Upper lobe of left lung (tissue), 6 donors: ENCODE data around the gene PON3. TPM values are rescaled to one million over a fixed set of nuclear protein-coding genes. Genes with fewer than 3 reads are reported as not detected.

Experiments
- ATAC-seq, 2 donors: fragments of 200-7000 bp; cut with Tn5 transposase; one replicate each; pipeline ENCODE4 v1.9.1; 2022; ENCODE audit warnings: mild to moderate bottlenecking in 2 of 2, moderate library complexity in 2 of 2; ENCODE audit not compliant: low FRiP score in 2 of 2
- DNase-seq, 2 donors: peaks; one replicate each; pipeline ENCODE4 v3.0.0-alpha.2; 2019 to 2020
- H3K27ac ChIP-seq, 4 donors: fragments of 200-600 bp; sonication (generic); one replicate each; pipeline ENCODE4 v1.5.1; 2016 to 2019
- H3K27me3 ChIP-seq, 4 donors: fragments of 200-600 bp; sonication (generic); one replicate each; pipeline ENCODE4 v1.5.1; 2017 to 2019
- H3K36me3 ChIP-seq, 4 donors: fragments of 200-600 bp; sonication (generic); one replicate each; pipeline ENCODE4 v1.5.1; 2016 to 2019
- H3K4me1 ChIP-seq, 4 donors: fragments of 200-600 bp; sonication (generic); one replicate each; pipeline ENCODE4 v1.5.1; 2018 to 2019
- H3K4me3 ChIP-seq, 4 donors: fragments of 200-600 bp; sonication (generic); one replicate each; pipeline ENCODE4 v1.5.1; 2017 to 2019; ENCODE audit warnings: mild to moderate bottlenecking in 2 of 4, moderate library complexity in 1 of 4
- H3K9me3 ChIP-seq, 4 donors: fragments of 200-600 bp; sonication (generic); one replicate each; pipeline ENCODE4 v1.5.1; 2018 to 2019
- CTCF ChIP-seq, 6 experiments: fragments of 450-650 bp in 4 of 6; fragments of 200-600 bp in 2 of 6; sonication (generic) in 2 of 6; IDR thresholded peaks; one replicate each; pipeline ENCODE4 v1.5.1; 2016 to 2019; ENCODE audit warnings: antibody characterized with exemption in 6 of 6
- EP300 ChIP-seq, 4 donors: sonication (generic); formaldehyde crosslinking; IDR thresholded peaks; one replicate each; pipeline ENCODE4 v1.5.1; 2017; ENCODE audit warnings: antibody characterized with exemption in 4 of 4, control low read depth in 2 of 4
- POLR2A ChIP-seq, 4 donors: fragments of 450-650 bp; IDR thresholded peaks; one replicate each; pipeline ENCODE4 v1.5.1; 2016 to 2017; ENCODE audit warnings: antibody characterized with exemption in 4 of 4, mild to moderate bottlenecking in 2 of 4
- POLR2AphosphoS5 ChIP-seq, 2 donors: sonication (generic); formaldehyde crosslinking; IDR thresholded peaks; one replicate each; pipeline ENCODE4 v1.5.1; 2017; ENCODE audit warnings: antibody characterized with exemption in 2 of 2
- WGBS, 2 donors: methylation state at CpG; one replicate each; pipeline ENCODE4 v1.1.5; 2017 to 2018; 5-methylcytosine and 5-hydroxymethylcytosine counted together
- total RNA-seq, 6 donors: library from RNA; depleted of rRNA in 4 of 6; stranded (reverse); fragments of >200 nt in 4 of 6; gene quantifications; one replicate each; pipeline versions ENCODE4 v1.1.0 to v1.2.1, GENCODE V29; 2016 to 2021
- donor health status: DM: no; HTN: no; CAD: no; lungs with moderate emphysema.
- donor health status: DM: no; HTN: yes; CAD: no; lungs with severe emphysema.

The PON3 gene
- total RNA-seq, 6 donors from 2014 or later: 10.4 to 67.2 (median 23.2) TPM

DNA sequence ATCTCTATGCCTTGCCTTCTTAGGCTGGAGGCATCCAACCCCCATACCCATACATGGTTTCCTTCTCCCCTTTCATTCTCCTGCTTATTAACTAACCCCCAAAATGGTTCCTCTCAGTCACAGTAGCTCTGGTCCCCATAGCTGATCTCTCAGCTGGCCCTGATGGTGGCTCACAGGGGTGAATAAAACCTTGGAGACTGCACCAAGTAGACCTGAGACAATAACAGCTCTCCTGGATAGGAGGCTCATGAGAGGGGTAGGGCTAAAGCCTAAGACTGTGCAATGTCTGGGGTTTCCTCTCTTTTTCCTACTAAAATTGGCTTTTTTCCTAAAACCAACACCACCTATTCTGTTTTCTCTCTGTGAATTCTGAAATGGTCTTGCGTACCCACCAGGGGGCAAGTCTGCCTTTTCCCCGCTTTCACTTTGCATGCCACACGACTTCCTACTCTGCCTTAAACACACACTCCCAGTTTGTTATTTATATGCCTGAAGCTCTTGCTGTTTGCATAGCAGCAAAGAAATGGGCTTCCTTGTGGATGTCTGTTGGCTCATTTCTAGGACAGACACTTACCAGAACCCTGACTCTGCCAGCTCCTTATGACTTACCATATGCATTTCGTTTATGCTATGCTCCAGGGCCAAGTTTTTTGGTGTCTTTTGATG is 53.4 kb downstream of the PON3 start:
- 69 to 72% methylated on average over 4 of the region's 4 CpGs for WGBS, 2 donors
- peak overlapping the region in 1 of 4 donors; percentile 32 for H3K27ac ChIP-seq
- H3K4me3 ChIP-seq: no peak overlapping the region
- TF ChIP-seq POLR2A (IDR thresholded peaks at IDR 0.05) (no peak), CTCF (IDR thresholded peaks at IDR 0.05) (peak in 1 of 6 experiments; percentile 9)
- no peaks in the 10 kb centered on the region for H3K27me3 ChIP-seq
- H3K4me1 ChIP-seq: peaks cover 0 to 9% (median 0%) of the 10 kb centered on the region in 4 donors
- H3K9me3 ChIP-seq: no peaks in the 10 kb centered on the region
- no peaks in the 10 kb centered on the region for H3K36me3 ChIP-seq
- DNase-seq: no peak
- ATAC-seq: peak; percentile 20 to 27

- Histone ChIP-seq H3K9me3 (no peaks in the 10 kb centered on the region), H3K27me3 (no peaks in the 10 kb centered on the region), H3K27ac (peak overlapping the region in 1 of 4 donors; percentile 36), H3K4me1 (peaks cover 0 to 9% (median 0%) of the 10 kb centered on the region in 4 donors), H3K36me3 (no peaks in the 10 kb centered on the region), H3K4me3 (no peak overlapping the region)
- DNase-seq (peak in 1 of 2 donors; percentile 42), ATAC-seq (no peak)
- no peak for TF ChIP-seq EP300 (IDR thresholded peaks at IDR 0.05)
- no peak for TF ChIP-seq POLR2A (IDR thresholded peaks at IDR 0.05)
- no peak for TF ChIP-seq CTCF (IDR thresholded peaks at IDR 0.05)
- TF ChIP-seq POLR2AphosphoS5 (IDR thresholded peaks at IDR 0.05): no peak
- 63 to 69% methylated on average over 3 of the region's 3 CpGs for WGBS, 2 donors
These were observed 54.1 kb downstream of the PON3 start for GRCh38 chr7:95342029-95342428.

DNA sequence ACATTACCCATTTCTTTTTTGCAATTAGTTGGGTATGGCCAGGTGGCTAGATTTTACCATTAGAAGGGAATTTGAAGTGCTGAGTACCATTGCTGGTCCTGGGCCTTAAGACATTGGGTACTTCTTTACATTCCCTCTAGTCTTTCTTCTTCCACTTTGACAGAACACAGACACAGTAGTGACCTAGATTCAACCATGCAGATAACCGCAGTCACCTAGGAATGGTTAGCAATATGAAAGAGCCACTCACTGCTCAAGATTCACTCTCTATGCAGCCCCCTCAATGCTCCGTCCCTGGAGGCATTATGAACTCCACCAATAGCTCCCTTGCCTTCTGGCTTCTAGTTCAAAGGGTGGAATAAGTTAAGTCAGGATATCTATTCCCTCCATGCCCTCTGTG is 55.7 kb downstream of the PON3 start:
- 91 to 95% methylated on average over 2 of the region's 2 CpGs for WGBS, 2 donors
- Histone ChIP-seq H3K4me1 (peaks cover 0 to 9% (median 0%) of the 10 kb centered on the region in 4 donors), H3K27me3 (no peaks in the 10 kb centered on the region), H3K27ac (no peak overlapping the region), H3K9me3 (no peaks in the 10 kb centered on the region), H3K36me3 (no peaks in the 10 kb centered on the region), H3K4me3 (no peak overlapping the region)
- ATAC-seq (no peak), DNase-seq (no peak)
- TF ChIP-seq CTCF (IDR thresholded peaks at IDR 0.05) (no peak), POLR2A (IDR thresholded peaks at IDR 0.05) (no peak), EP300 (IDR thresholded peaks at IDR 0.05) (no peak), POLR2AphosphoS5 (IDR thresholded peaks at IDR 0.05) (no peak)

- TF ChIP-seq POLR2A (IDR thresholded peaks at IDR 0.05) (no peak), EP300 (IDR thresholded peaks at IDR 0.05) (no peak), CTCF (IDR thresholded peaks at IDR 0.05) (no peak), POLR2AphosphoS5 (IDR thresholded peaks at IDR 0.05) (no peak)
- Histone ChIP-seq H3K4me3 (no peak overlapping the region), H3K9me3 (no peaks in the 10 kb centered on the region), H3K27me3 (no peaks in the 10 kb centered on the region), H3K27ac (no peak overlapping the region), H3K36me3 (no peaks in the 10 kb centered on the region), H3K4me1 (peaks cover 0 to 9% (median 0%) of the 10 kb centered on the region in 4 donors)
- 86 to 90% methylated on average over 3 of the region's 3 CpGs for WGBS, 2 donors
- ATAC-seq (no peak), DNase-seq (no peak)
These were observed 57.3 kb downstream of the PON3 start for GRCh38 chr7:95338832-95339231.

DNA sequence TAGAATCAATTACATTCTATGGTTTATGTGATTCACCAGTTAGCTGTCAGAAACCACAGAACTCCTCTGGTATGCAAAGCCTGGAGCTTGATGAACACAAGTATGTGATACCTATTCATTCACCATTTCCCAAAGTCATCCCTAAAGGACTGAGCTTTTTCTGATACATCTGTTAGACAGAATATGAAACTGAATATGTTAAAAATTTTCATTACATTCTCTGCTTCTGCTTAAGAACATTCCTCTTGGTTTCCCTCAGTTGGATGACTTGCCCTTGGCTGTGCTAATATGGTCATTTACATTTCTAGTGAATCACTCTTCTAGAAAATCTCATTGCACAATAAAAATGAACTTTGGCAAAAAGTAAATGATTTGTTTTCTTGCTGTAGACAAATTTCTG is 61.1 kb downstream of the PON3 start:
- DNase-seq (no peak), ATAC-seq (no peak)
- Histone ChIP-seq H3K4me1 (peaks cover 0 to 10% (median 2%) of the 10 kb centered on the region in 4 donors), H3K36me3 (no peaks in the 10 kb centered on the region), H3K4me3 (no peak overlapping the region), H3K27ac (no peak overlapping the region), H3K9me3 (no peaks in the 10 kb centered on the region), H3K27me3 (no peaks in the 10 kb centered on the region)
- TF ChIP-seq POLR2AphosphoS5 (IDR thresholded peaks at IDR 0.05) (no peak), POLR2A (IDR thresholded peaks at IDR 0.05) (no peak), EP300 (IDR thresholded peaks at IDR 0.05) (no peak), CTCF (IDR thresholded peaks at IDR 0.05) (no peak)
